WTC11 (cell line): ENCODE data around the gene KDM1A. TPM values are rescaled to one million over a fixed set of nuclear protein-coding genes. Genes with fewer than 3 reads are reported as not detected.

Experiments used
- ATAC-seq: fragments of 200-7000 bp; cut with Tn5 transposase; 2 replicates; pipeline ENCODE4 v1.10.0; 2021; ENCODE audit warnings: mild to moderate bottlenecking, moderate library complexity
- CTCF ChIA-PET: fragments of 300-600 bp; sonication (Branson Sonifier 250); formaldehyde crosslinking; loops from one replicate; lab custom pipeline; 2021; ENCODE audit warnings: antibody characterized with exemption; lab: Charles Lee
- POLR2A ChIA-PET: fragments of 350-600 bp; sonication (Branson Sonifier 250); formaldehyde crosslinking; loops from one replicate; lab custom pipeline; 2021; ENCODE audit warnings: antibody characterized with exemption; lab: Charles Lee
- DNase-seq: peaks from one replicate; pipeline ENCODE4 v3.0.0; 2021; ENCODE audit warnings: low spot score
- H3K27ac Mint-ChIP-seq: 2 replicates; pipeline ENCODE4 v1.8.0; 2021; ENCODE audit warnings: mixed read lengths
- H3K27me3 Mint-ChIP-seq: 2 replicates; pipeline ENCODE4 v1.8.0; 2021; ENCODE audit warnings: low read depth, mild to moderate bottlenecking, moderate library complexity, mixed read lengths
- H3K36me3 Mint-ChIP-seq: 2 replicates; pipeline ENCODE4 v1.8.0; 2021; ENCODE audit warnings: mixed read lengths
- H3K4me1 Mint-ChIP-seq: 2 replicates; pipeline ENCODE4 v1.8.0; 2022; ENCODE audit warnings: mixed read lengths
- H3K4me3 Mint-ChIP-seq: 2 replicates; pipeline ENCODE4 v1.8.0; 2021; ENCODE audit warnings: mild to moderate bottlenecking, moderate library complexity, mixed read lengths
- H3K9me3 Mint-ChIP-seq: 2 replicates; pipeline ENCODE4 v1.8.0; 2021; ENCODE audit warnings: mixed read lengths
- AFF4 ChIP-seq: sonication (generic); formaldehyde crosslinking; IDR thresholded peaks from 2 replicates; pipeline ENCODE4 v1.8.1; 2023; ENCODE audit warnings: mild to moderate bottlenecking, missing genetic modification reagents, borderline replicate concordance
- ATF1 ChIP-seq: sonication (generic); formaldehyde crosslinking; IDR thresholded peaks from 2 replicates; pipeline ENCODE4 v1.8.1; 2023; ENCODE audit warnings: mild to moderate bottlenecking, moderate library complexity, missing genetic modification reagents
- CBFB ChIP-seq: sonication (generic); formaldehyde crosslinking; IDR thresholded peaks from 2 replicates; pipeline ENCODE4 v1.8.1; 2022; ENCODE audit warnings: mild to moderate bottlenecking, low read depth, missing genetic modification reagents
- CREM ChIP-seq: sonication (generic); formaldehyde crosslinking; IDR thresholded peaks from 2 replicates; pipeline ENCODE4 v1.8.1; 2022; ENCODE audit warnings: mild to moderate bottlenecking, missing genetic modification reagents, moderate library complexity
- EMX1 ChIP-seq: fragments of 250-450 bp; sonication (Bioruptor Pico); IDR thresholded peaks from 2 replicates; pipeline ENCODE4 v1.8.0; 2021; ENCODE audit warnings: mild to moderate bottlenecking
- ERG ChIP-seq: fragments of 250-450 bp; sonication (Bioruptor Pico); IDR thresholded peaks from 2 replicates; pipeline ENCODE4 v1.8.0; 2021; ENCODE audit warnings: mild to moderate bottlenecking
- ETV6 ChIP-seq: sonication (generic); formaldehyde crosslinking; IDR thresholded peaks from 2 replicates; pipeline ENCODE4 v1.8.1; 2022; ENCODE audit warnings: mild to moderate bottlenecking, missing genetic modification reagents
- FOXJ3 ChIP-seq: sonication (generic); formaldehyde crosslinking; IDR thresholded peaks from 2 replicates; pipeline ENCODE4 v1.9.0; 2021; ENCODE audit warnings: missing genetic modification reagents, mild to moderate bottlenecking, borderline replicate concordance
- FOXP1 ChIP-seq: sonication (generic); formaldehyde crosslinking; IDR thresholded peaks from 2 replicates; pipeline ENCODE4 v1.8.0; 2022; ENCODE audit warnings: missing genetic modification reagents, mild to moderate bottlenecking, moderate library complexity, borderline replicate concordance
- FOXP4 ChIP-seq: sonication (generic); formaldehyde crosslinking; IDR thresholded peaks from 2 replicates; pipeline ENCODE4 v1.8.0; 2022; ENCODE audit warnings: mild to moderate bottlenecking, missing genetic modification reagents
- HMGA2 ChIP-seq: fragments of 250-450 bp; sonication (Bioruptor Pico); IDR thresholded peaks from 2 replicates; pipeline ENCODE4 v1.4.0; 2021; ENCODE audit warnings: mild to moderate bottlenecking, moderate library complexity
- JAZF1 ChIP-seq: fragments of 250-450 bp; sonication (Bioruptor Pico); IDR thresholded peaks from 2 replicates; pipeline ENCODE4 v1.9.0; 2021; ENCODE audit warnings: moderate library complexity, mild to moderate bottlenecking, inconsistent platforms
- JUN ChIP-seq: sonication (generic); formaldehyde crosslinking; IDR thresholded peaks from 2 replicates; pipeline ENCODE4 v1.8.0; 2023; ENCODE audit warnings: mild to moderate bottlenecking, missing genetic modification reagents
- MYBL2 ChIP-seq: sonication (generic); formaldehyde crosslinking; IDR thresholded peaks from 2 replicates; pipeline ENCODE4 v1.8.1; 2023; ENCODE audit warnings: mild to moderate bottlenecking, moderate library complexity, missing genetic modification reagents
- OVOL2 ChIP-seq: fragments of 250-450 bp; sonication (Bioruptor Pico); IDR thresholded peaks from 2 replicates; pipeline ENCODE4 v1.9.0; 2021; ENCODE audit warnings: mild to moderate bottlenecking, borderline replicate concordance
- ZNF138 ChIP-seq: sonication (generic); formaldehyde crosslinking; conservative IDR thresholded peaks from 2 replicates; pipeline ENCODE4 v1.8.1; 2022; ENCODE audit warnings: mild to moderate bottlenecking, moderate library complexity, missing genetic modification reagents
- ZNF532 ChIP-seq: fragments of 250-450 bp; sonication (Bioruptor Pico); IDR thresholded peaks from 2 replicates; pipeline ENCODE4 v1.9.0; 2021; ENCODE audit warnings: mild to moderate bottlenecking, borderline replicate concordance
- total RNA-seq: library from RNA; stranded (reverse); gene quantifications from 3 replicates; pipeline ENCODE4 v1.2.3, GENCODE V29; 2021

KDM1A gene
- total RNA-seq, 1 experiment from 2014 or later, result 226 TPM

- no peak for TF ChIP-seq AFF4 (CRISPR knock-in tag)
- TF ChIP-seq JAZF1 (CRISPR knock-in tag), result no peak
- no peak for TF ChIP-seq EMX1
- no peak for TF ChIP-seq FOXJ3
Measured at GRCh38 chr1:23085696-23086095, 66.4 kb downstream of the KDM1A start (continued).

GRCh38 chr1:23088027-23088426, 68.8 kb downstream of the KDM1A start:
- ATAC-seq (no peak), DNase-seq (no peak)
- Mint-ChIP-seq H3K4me3 (no peak overlapping the region), H3K27me3 (no peaks in the 10 kb centered on the region), H3K9me3 (no peaks in the 10 kb centered on the region), H3K36me3 (peaks cover 64% of the 10 kb centered on the region), H3K27ac (no peak overlapping the region), H3K4me1 (no peaks in the 10 kb centered on the region)
- POLR2A ChIA-PET, result no interaction called here
- CTCF ChIA-PET, result interaction anchor here (0.9 kb wide), 1 partner anchor 11 kb away, joined by 3 read pairs; no protein-coding TSS in a partner anchor
- TF ChIP-seq HMGA2 (CRISPR knock-in tag) (no peak), ZNF532 (CRISPR knock-in tag) (no peak), CREM (CRISPR knock-in tag) (no peak), CBFB (CRISPR knock-in tag) (no peak), FOXP1 (no peak), ERG (CRISPR knock-in tag) (no peak), OVOL2 (CRISPR knock-in tag) (no peak), ETV6 (CRISPR knock-in tag) (no peak), ZNF138 (CRISPR knock-in tag) (no peak), JUN (CRISPR knock-in tag) (no peak), MYBL2 (CRISPR knock-in tag) (no peak), FOXP4 (CRISPR knock-in tag) (no peak), ATF1 (CRISPR knock-in tag) (no peak)
